Chondrocyte (in vitro differentiated cells): Measurements from ENCODE around the gene EDNRB. TPM values are rescaled to one million over a fixed set of nuclear protein-coding genes. Genes with fewer than 3 reads are reported as not detected.

Experiments
- DNase-seq: peaks from one replicate; pipeline ENCODE4 v3.0.0; 2021; ENCODE audit warnings: mixed read lengths, low spot score
- H3K27ac Mint-ChIP-seq: one replicate; pipeline ENCODE4 v1.8.0; 2021; ENCODE audit warnings: mild to moderate bottlenecking, moderate library complexity, mixed read lengths; ENCODE audit not compliant: unreplicated experiment
- H3K27me3 Mint-ChIP-seq: 2 replicates; pipeline ENCODE4 v1.8.0; 2021; ENCODE audit warnings: low read depth, mixed read lengths
- H3K36me3 Mint-ChIP-seq: 2 replicates; pipeline ENCODE4 v1.8.0; 2021; ENCODE audit warnings: low read depth, mixed read lengths
- H3K4me1 Mint-ChIP-seq: 2 replicates; pipeline ENCODE4 v1.8.0; 2021; ENCODE audit warnings: low read depth, mild to moderate bottlenecking, mixed read lengths
- H3K4me3 Mint-ChIP-seq: one replicate; pipeline ENCODE4 v1.8.0; 2021; ENCODE audit warnings: mild to moderate bottlenecking, moderate library complexity, mixed read lengths; ENCODE audit not compliant: unreplicated experiment
- H3K9me3 Mint-ChIP-seq: 2 replicates; pipeline ENCODE4 v1.8.0; 2021; ENCODE audit warnings: low read depth, mixed read lengths
- CTCF ChIP-seq: fragments of 200-600 bp; sonication (generic); IDR thresholded peaks from 2 replicates; pipeline ENCODE4 v1.5.0; 2021; ENCODE audit warnings: antibody characterized with exemption, mild to moderate bottlenecking, moderate library complexity
- total RNA-seq: library from RNA; stranded (reverse); gene quantifications from 3 replicates; pipeline ENCODE4 v1.2.1, GENCODE V29; 2021

EDNRB gene
- total RNA-seq, 1 donor from 2014 or later: not detected

- Mint-ChIP-seq H3K4me3 (no peak overlapping the region), H3K36me3 (no peaks in the 10 kb centered on the region)
These were observed 11.8 kb upstream of the EDNRB start for GRCh38 chr13:77930430-77930829.

GRCh38 chr13:77928909-77929308, 10.3 kb upstream of the EDNRB start:
- peaks cover 5% of the 10 kb centered on the region for H3K27me3 Mint-ChIP-seq
- no peaks in the 10 kb centered on the region for H3K9me3 Mint-ChIP-seq
- no peak for TF ChIP-seq CTCF
- H3K27ac Mint-ChIP-seq: no peak overlapping the region
- peaks cover 3% of the 10 kb centered on the region for H3K4me1 Mint-ChIP-seq
- no peak overlapping the region for H3K4me3 Mint-ChIP-seq
- no peak for DNase-seq
- H3K36me3 Mint-ChIP-seq: no peaks in the 10 kb centered on the region

More at GRCh38 chr13:77930430-77930829, 11.8 kb upstream of the EDNRB start:
- no peak overlapping the region for H3K27ac Mint-ChIP-seq
- H3K4me1 Mint-ChIP-seq: peaks cover 3% of the 10 kb centered on the region
- TF ChIP-seq CTCF: no peak
- DNase-seq: no peak
- H3K27me3 Mint-ChIP-seq: peaks cover 2% of the 10 kb centered on the region
- H3K9me3 Mint-ChIP-seq: no peaks in the 10 kb centered on the region

- DNase-seq: no peak
- no peak overlapping the region for H3K27ac Mint-ChIP-seq
- no peak overlapping the region for H3K4me3 Mint-ChIP-seq
- peaks cover 3% of the 10 kb centered on the region for H3K4me1 Mint-ChIP-seq
- no peaks in the 10 kb centered on the region for H3K36me3 Mint-ChIP-seq
- H3K9me3 Mint-ChIP-seq: no peaks in the 10 kb centered on the region
- peaks cover 5% of the 10 kb centered on the region for H3K27me3 Mint-ChIP-seq
- no peak for TF ChIP-seq CTCF
These were observed 7.0 kb upstream of the EDNRB start for GRCh38 chr13:77925616-77926015.

GRCh38 chr13:77919921-77920294, 1.3 kb upstream of the EDNRB start:
- TF ChIP-seq CTCF: no peak
- no peak for DNase-seq
- H3K9me3 Mint-ChIP-seq: no peaks in the 10 kb centered on the region
- H3K27ac Mint-ChIP-seq: no peak overlapping the region
- no peaks in the 10 kb centered on the region for H3K36me3 Mint-ChIP-seq
- no peak overlapping the region for H3K4me3 Mint-ChIP-seq
- peaks cover 8% of the 10 kb centered on the region for H3K27me3 Mint-ChIP-seq
- H3K4me1 Mint-ChIP-seq: peaks cover 6% of the 10 kb centered on the region

- H3K27me3 Mint-ChIP-seq: peaks cover 8% of the 10 kb centered on the region
- no peak overlapping the region for H3K4me3 Mint-ChIP-seq
- H3K4me1 Mint-ChIP-seq: peaks cover 6% of the 10 kb centered on the region
- no peaks in the 10 kb centered on the region for H3K36me3 Mint-ChIP-seq
- no peaks in the 10 kb centered on the region for H3K9me3 Mint-ChIP-seq
- H3K27ac Mint-ChIP-seq: no peak overlapping the region
- TF ChIP-seq CTCF: no peak
- no peak for DNase-seq
These were observed 752 bp upstream of the EDNRB start for GRCh38 chr13:77919246-77919920.
